Neural progenitor cell (in vitro differentiated cells): ENCODE data around the gene GOLGA3. TPM values are rescaled to one million over a fixed set of nuclear protein-coding genes. Genes with fewer than 3 reads are reported as not detected.
A peak's percentile ranks its signal among the peaks of the same experiment; 100 is the strongest.
"Not testable (repeated sequence)": the region's sequence is repeated elsewhere in the genome, so short reads cannot be mapped to it uniquely, and the experiment has no call there.

Experiments
- DNase-seq: peaks from one replicate; pipeline ENCODE4 v3.0.0-alpha.2; 2016; ENCODE audit warnings: low spot score
- H2AFZ ChIP-seq: fragments of 200-600 bp; sonication (generic); replicated peaks from 2 replicates; pipeline ENCODE4 v1.6.1; 2016; ENCODE audit warnings: antibody characterized with exemption
- H3F3A ChIP-seq: fragments of 200-600 bp; sonication (generic); 2 replicates; pipeline ENCODE4 v1.6.1; 2016; ENCODE audit warnings: antibody characterized with exemption, low read depth
- H3K27ac ChIP-seq: fragments of 200-600 bp; sonication (generic); 2 replicates; pipeline ENCODE4 v1.5.1; 2016; ENCODE audit warnings: mild to moderate bottlenecking
- H3K27me3 ChIP-seq: fragments of 200-600 bp; sonication (generic); 2 replicates; pipeline ENCODE4 v1.6.1; 2016; ENCODE audit warnings: mild to moderate bottlenecking, moderate library complexity
- H3K36me3 ChIP-seq: fragments of 200-600 bp; sonication (generic); 2 replicates; pipeline ENCODE4 v1.5.1; 2016
- H3K4me1 ChIP-seq: fragments of 200-600 bp; sonication (generic); 2 replicates; pipeline ENCODE4 v1.6.1; 2016; ENCODE audit warnings: mixed run types
- H3K4me2 ChIP-seq: fragments of 200-600 bp; sonication (generic); 2 replicates; pipeline ENCODE4 v1.6.1; 2016
- H3K4me3 ChIP-seq: fragments of 200-600 bp; sonication (generic); 2 replicates; pipeline ENCODE4 v1.5.1; 2016
- H3K79me2 ChIP-seq: fragments of 200-600 bp; sonication (generic); 2 replicates; pipeline ENCODE4 v1.6.1; 2016; ENCODE audit warnings: low read depth
- H3K9ac ChIP-seq: fragments of 200-600 bp; sonication (generic); 2 replicates; pipeline ENCODE4 v1.6.1; 2016
- H3K9me3 ChIP-seq: fragments of 200-600 bp; sonication (generic); 2 replicates; pipeline ENCODE4 v1.5.1; 2016; ENCODE audit warnings: low read depth
- H4K20me1 ChIP-seq: fragments of 200-600 bp; sonication (generic); 2 replicates; pipeline ENCODE4 v1.6.1; 2016; ENCODE audit warnings: low read depth
- H3K27ac Mint-ChIP-seq: 3 replicates; pipeline ENCODE4 v1.8.0; 2021; ENCODE audit warnings: mixed read lengths
- H3K27me3 Mint-ChIP-seq: 2 replicates; pipeline ENCODE4 v1.8.0; 2022; ENCODE audit warnings: low read depth, mild to moderate bottlenecking, inconsistent platforms, moderate library complexity, mixed read lengths; ENCODE audit not compliant: insufficient read depth
- H3K36me3 Mint-ChIP-seq: 3 replicates; pipeline ENCODE4 v1.8.0; 2021; ENCODE audit warnings: mixed read lengths
- H3K4me1 Mint-ChIP-seq: 3 replicates; pipeline ENCODE4 v1.8.0; 2021; ENCODE audit warnings: mixed read lengths
- H3K4me3 Mint-ChIP-seq: 3 replicates; pipeline ENCODE4 v1.8.0; 2021; ENCODE audit warnings: mild to moderate bottlenecking, moderate library complexity, mixed read lengths
- H3K9me3 Mint-ChIP-seq: 3 replicates; pipeline ENCODE4 v1.8.0; 2020; ENCODE audit warnings: mixed read lengths
- CTCF ChIP-seq: fragments of 200-600 bp; sonication (generic); IDR thresholded peaks from 2 replicates; pipeline ENCODE4 v1.5.1; 2017; ENCODE audit warnings: antibody characterized with exemption, mild to moderate bottlenecking
- EZH2 ChIP-seq: fragments of 200-600 bp; sonication (generic); IDR thresholded peaks from 2 replicates; pipeline ENCODE4 v1.6.1; 2017; ENCODE audit warnings: antibody characterized with exemption, mild to moderate bottlenecking, moderate library complexity
- EZH2phosphoT487 ChIP-seq: fragments of 200-600 bp; sonication (generic); IDR thresholded peaks from 2 replicates; pipeline ENCODE4 v1.6.1; 2017; ENCODE audit warnings: antibody characterized with exemption
- total RNA-seq: library from RNA; depleted of rRNA; stranded (reverse); fragments of >200 nt; gene quantifications from 2 replicates; pipeline ENCODE4 v1.2.3, GENCODE V29; 2015; ENCODE audit warnings: low replicate concordance

The GOLGA3 gene
- total RNA-seq, 1 donor from 2014 or later = 8.5 TPM

- Mint-ChIP-seq H3K36me3 (peaks cover 6% of the 10 kb centered on the region), H3K27ac (peak overlapping the region; percentile 9), H3K9me3 (no peaks in the 10 kb centered on the region), H3K4me1 (peaks cover 4% of the 10 kb centered on the region), H3K27me3 (peaks cover 7% of the 10 kb centered on the region), H3K4me3 (no peak overlapping the region)
- no peak overlapping the region for H3K27ac ChIP-seq
- no peak overlapping the region for H2AFZ ChIP-seq
- H3K9ac ChIP-seq = no peak overlapping the region
- no peaks in the 10 kb centered on the region for H3K36me3 ChIP-seq
- H3K79me2 ChIP-seq = no peaks in the 10 kb centered on the region
- no peak for TF ChIP-seq CTCF
- no peak for TF ChIP-seq EZH2phosphoT487
- TF ChIP-seq EZH2 = no peak
- H3K4me3 ChIP-seq = no peak overlapping the region
- no peaks in the 10 kb centered on the region for H4K20me1 ChIP-seq
- H3K4me2 ChIP-seq = no peak overlapping the region
- no peaks in the 10 kb centered on the region for H3F3A ChIP-seq
- no peaks in the 10 kb centered on the region for H3K4me1 ChIP-seq
- H3K9me3 ChIP-seq = no peaks in the 10 kb centered on the region
- no peaks in the 10 kb centered on the region for H3K27me3 ChIP-seq
- DNase-seq = no peak
Observed at GRCh38 chr12:132836795-132837331, 8.2 kb upstream of the GOLGA3 start.

- H3K27me3 Mint-ChIP-seq, H3K4me3 ChIP-seq, H3K36me3 ChIP-seq, H3F3A ChIP-seq, H3K4me2 ChIP-seq, DNase-seq, H3K79me2 ChIP-seq, H3K9me3 Mint-ChIP-seq, H3K4me3 Mint-ChIP-seq, H3K27ac ChIP-seq, H3K4me1 Mint-ChIP-seq, H3K4me1 ChIP-seq, H3K27me3 ChIP-seq, H3K36me3 Mint-ChIP-seq, H3K9me3 ChIP-seq, H3K9ac ChIP-seq, H4K20me1 ChIP-seq, H2AFZ ChIP-seq: not testable (repeated sequence)
- peak overlapping the region; percentile 9 for H3K27ac Mint-ChIP-seq
Observed at GRCh38 chr12:132836230-132836629, 7.6 kb upstream of the GOLGA3 start.

- no peaks in the 10 kb centered on the region for H3K36me3 ChIP-seq
Observed at GRCh38 chr12:132835076-132836025, 6.7 kb upstream of the GOLGA3 start.

More at GRCh38 chr12:132835076-132836025, 6.7 kb upstream of the GOLGA3 start:
- H3K27ac Mint-ChIP-seq = peak overlapping the region; percentile 37
- H3K27me3 Mint-ChIP-seq = peaks cover 7% of the 10 kb centered on the region
- Histone ChIP-seq H3F3A (no peaks in the 10 kb centered on the region), H3K9me3 (no peaks in the 10 kb centered on the region), H2AFZ (no peak overlapping the region), H3K27ac (no peak overlapping the region), H4K20me1 (no peaks in the 10 kb centered on the region), H3K27me3 (no peaks in the 10 kb centered on the region), H3K4me3 (no peak overlapping the region), H3K79me2 (no peaks in the 10 kb centered on the region), H3K4me1 (no peaks in the 10 kb centered on the region), H3K9ac (no peak overlapping the region), H3K4me2 (no peak overlapping the region)
- peaks cover 4% of the 10 kb centered on the region for H3K4me1 Mint-ChIP-seq
- no peak for DNase-seq
- H3K36me3 Mint-ChIP-seq = peaks cover 4% of the 10 kb centered on the region
- H3K4me3 Mint-ChIP-seq = peak overlapping the region; percentile 7
- TF ChIP-seq EZH2phosphoT487 (no peak), CTCF (no peak), EZH2 (no peak)
- no peaks in the 10 kb centered on the region for H3K9me3 Mint-ChIP-seq
